HepG2 (cell line): Measurements from ENCODE around the gene PC. TPM values are rescaled to one million over a fixed set of nuclear protein-coding genes. Genes with fewer than 3 reads are reported as not detected.

Experiments
- CBX5 ChIP-seq: sonication (generic); formaldehyde crosslinking; IDR thresholded peaks from 2 replicates; pipeline ENCODE4 v1.4.0; 2020; ENCODE audit warnings: missing genetic modification reagents, borderline replicate concordance
- CENPBD1 ChIP-seq: sonication (generic); formaldehyde crosslinking; IDR thresholded peaks from 2 replicates; pipeline ENCODE4 v1.8.0; 2022; ENCODE audit warnings: missing genetic modification reagents, low read depth, mild to moderate bottlenecking, borderline replicate concordance
- FOXM1 ChIP-seq: sonication (generic); formaldehyde crosslinking; IDR thresholded peaks from 2 replicates; pipeline ENCODE4 v1.5.0; 2020; ENCODE audit warnings: missing genetic modification reagents
- HMGXB3 ChIP-seq: sonication (generic); formaldehyde crosslinking; IDR thresholded peaks from 2 replicates; pipeline ENCODE4 v1.4.0; 2020; ENCODE audit warnings: missing genetic modification reagents, borderline replicate concordance
- IKZF4 ChIP-seq: sonication (generic); formaldehyde crosslinking; IDR thresholded peaks from 2 replicates; pipeline ENCODE4 v1.5.1; 2020; ENCODE audit warnings: borderline replicate concordance, mild to moderate bottlenecking, low read depth, missing genetic modification reagents; ENCODE audit errors: not compliant biosample characterization
- JARID2 ChIP-seq: sonication (generic); formaldehyde crosslinking; IDR thresholded peaks from 2 replicates; pipeline ENCODE4 v1.8.1; 2023; ENCODE audit warnings: missing genetic modification reagents, inconsistent platforms; ENCODE audit not compliant: insufficient replicate concordance
- SAP130 ChIP-seq: IDR thresholded peaks from 2 replicates; pipeline ENCODE4 v1.6.1; 2016; ENCODE audit warnings: low read depth
- SRSF4 ChIP-seq: fragments of 200-400 bp; formaldehyde crosslinking; IDR thresholded peaks from one replicate; pipeline ENCODE4 v1.6.1; 2018; ENCODE audit warnings: mild to moderate bottlenecking, low read depth, low read length, moderate library complexity; ENCODE audit not compliant: poor library complexity, severe bottlenecking
- THAP11 ChIP-seq: IDR thresholded peaks from 2 replicates; pipeline ENCODE4 v1.6.1; 2016; ENCODE audit warnings: missing biosample characterization, missing genetic modification reagents
- ZNF510 ChIP-seq: sonication (generic); formaldehyde crosslinking; IDR thresholded peaks from 2 replicates; pipeline ENCODE4 v1.4.0; 2020; ENCODE audit warnings: low read depth, mild to moderate bottlenecking, missing genetic modification reagents
- ZNF512 ChIP-seq: sonication (generic); formaldehyde crosslinking; IDR thresholded peaks from 2 replicates; pipeline ENCODE4 v1.4.0; 2020; ENCODE audit warnings: mild to moderate bottlenecking, missing genetic modification reagents
- ZNF614 ChIP-seq: IDR thresholded peaks from 2 replicates; pipeline ENCODE4 v1.6.1; 2018; ENCODE audit warnings: missing biosample characterization, missing genetic modification reagents, inconsistent platforms, borderline replicate concordance
- ZNF746 ChIP-seq: sonication (generic); formaldehyde crosslinking; IDR thresholded peaks from 2 replicates; pipeline ENCODE4 v1.8.0; 2022; ENCODE audit warnings: mild to moderate bottlenecking, missing genetic modification reagents
- ZNF772 ChIP-seq: sonication (generic); formaldehyde crosslinking; IDR thresholded peaks from 2 replicates; pipeline ENCODE4 v1.5.0; 2020; ENCODE audit warnings: mild to moderate bottlenecking, missing genetic modification reagents
- ZSCAN20 ChIP-seq: sonication (generic); formaldehyde crosslinking; IDR thresholded peaks from 2 replicates; pipeline ENCODE4 v1.4.0; 2020; ENCODE audit warnings: missing genetic modification reagents, mild to moderate bottlenecking, borderline replicate concordance
- ZSCAN9 ChIP-seq: IDR thresholded peaks from 2 replicates; pipeline ENCODE4 v1.6.1; 2016; ENCODE audit warnings: borderline replicate concordance
- polyA plus RNA-seq, 8 experiments: library from polyadenylated mRNA; depleted of rRNA in 3 of 8; stranded (reverse) in 7 of 8; unstranded in 1 of 8; fragments of >200 nt; fragmentation: Illumina TruSeq in 4 of 8; extraction: Trizol in 4 of 8; gene quantifications; 2 replicates each; pipeline versions ENCODE4 v1.2.1 to v1.2.3, GENCODE V29; 2011 to 2016; ENCODE audit warnings: low read depth in 4 of 8, missing spikeins in 1 of 8, mixed read lengths in 1 of 8; ENCODE audit not compliant: insufficient read depth in 1 of 8
- total RNA-seq, 5 experiments: library from RNA; depleted of rRNA; stranded (reverse); fragments of >200 nt; fragmentation: Illumina TruSeq; extraction: Trizol; gene quantifications; 2 replicates each; pipeline ENCODE4 v1.2.3, GENCODE V29; 2016; ENCODE audit warnings: low read depth in 1 of 5
- TF ChIP-seq, protein P1 (sequence below): sonication (generic); formaldehyde crosslinking; IDR thresholded peaks from 2 replicates; pipeline ENCODE4 v1.4.0; 2020; ENCODE audit warnings: mild to moderate bottlenecking, missing genetic modification reagents
- TF ChIP-seq, protein P2 (sequence below): sonication (generic); formaldehyde crosslinking; IDR thresholded peaks from 2 replicates; pipeline ENCODE4 v1.5.0; 2020; ENCODE audit warnings: missing genetic modification reagents

PC gene
- total and polyA plus RNA-seq, 2 of the 13 experiments (the other 11 are each of a cell fraction or from before 2014, with no cell fraction given): 29.0 to 39.0 TPM

GRCh38 chr11:66901964-66902390, 56.2 kb downstream of the PC start (continued):
- peak; percentile 73; the same call in 1 of the 2 replicates for TF ChIP-seq HMGXB3 (CRISPR knock-in tag)
- TF ChIP-seq ZNF510: no peak
- no peak for TF ChIP-seq ZNF512 (CRISPR knock-in tag)
- TF ChIP-seq, protein P1, sequence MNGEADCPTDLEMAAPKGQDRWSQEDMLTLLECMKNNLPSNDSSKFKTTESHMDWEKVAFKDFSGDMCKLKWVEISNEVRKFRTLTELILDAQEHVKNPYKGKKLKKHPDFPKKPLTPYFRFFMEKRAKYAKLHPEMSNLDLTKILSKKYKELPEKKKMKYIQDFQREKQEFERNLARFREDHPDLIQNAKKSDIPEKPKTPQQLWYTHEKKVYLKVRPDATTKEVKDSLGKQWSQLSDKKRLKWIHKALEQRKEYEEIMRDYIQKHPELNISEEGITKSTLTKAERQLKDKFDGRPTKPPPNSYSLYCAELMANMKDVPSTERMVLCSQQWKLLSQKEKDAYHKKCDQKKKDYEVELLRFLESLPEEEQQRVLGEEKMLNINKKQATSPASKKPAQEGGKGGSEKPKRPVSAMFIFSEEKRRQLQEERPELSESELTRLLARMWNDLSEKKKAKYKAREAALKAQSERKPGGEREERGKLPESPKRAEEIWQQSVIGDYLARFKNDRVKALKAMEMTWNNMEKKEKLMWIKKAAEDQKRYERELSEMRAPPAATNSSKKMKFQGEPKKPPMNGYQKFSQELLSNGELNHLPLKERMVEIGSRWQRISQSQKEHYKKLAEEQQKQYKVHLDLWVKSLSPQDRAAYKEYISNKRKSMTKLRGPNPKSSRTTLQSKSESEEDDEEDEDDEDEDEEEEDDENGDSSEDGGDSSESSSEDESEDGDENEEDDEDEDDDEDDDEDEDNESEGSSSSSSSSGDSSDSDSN (CRISPR knock-in tag): peak; percentile 53; the same call in 1 of the 2 replicates
- TF ChIP-seq FOXM1: no peak
- TF ChIP-seq SAP130 (CRISPR knock-in tag): peak; percentile 96
- TF ChIP-seq ZSCAN9 (CRISPR knock-in tag): peak; percentile 95; the same call in 1 of the 2 replicates
- TF ChIP-seq, protein P2, sequence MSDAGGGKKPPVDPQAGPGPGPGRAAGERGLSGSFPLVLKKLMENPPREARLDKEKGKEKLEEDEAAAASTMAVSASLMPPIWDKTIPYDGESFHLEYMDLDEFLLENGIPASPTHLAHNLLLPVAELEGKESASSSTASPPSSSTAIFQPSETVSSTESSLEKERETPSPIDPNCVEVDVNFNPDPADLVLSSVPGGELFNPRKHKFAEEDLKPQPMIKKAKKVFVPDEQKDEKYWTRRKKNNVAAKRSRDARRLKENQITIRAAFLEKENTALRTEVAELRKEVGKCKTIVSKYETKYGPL (CRISPR knock-in tag): no peak
- TF ChIP-seq THAP11 (CRISPR knock-in tag): peak; percentile 77
- peak; percentile 55; the same call in 1 of the 2 replicates for TF ChIP-seq ZNF772 (CRISPR knock-in tag)
- no peak for TF ChIP-seq IKZF4 (CRISPR knock-in tag)
- TF ChIP-seq JARID2 (CRISPR knock-in tag): no peak
- no peak for TF ChIP-seq CENPBD1 (CRISPR knock-in tag)
- no peak for TF ChIP-seq ZSCAN20 (CRISPR knock-in tag)
- TF ChIP-seq SRSF4: no peak
- peak; percentile 76 for TF ChIP-seq ZNF746 (CRISPR knock-in tag)
- peak; percentile 98 for TF ChIP-seq ZNF614 (CRISPR knock-in tag)
- TF ChIP-seq CBX5: no peak; the same call in 1 of the 2 replicates
